H4 (cell line): ENCODE measurements around the gene DOCK1. TPM values are rescaled to one million over a fixed set of nuclear protein-coding genes. Genes with fewer than 3 reads are reported as not detected.
"Not testable (repeated sequence)": the region's sequence is repeated elsewhere in the genome, so short reads cannot be mapped to it uniquely, and the experiment has no call there.

Experiments used
- DNase-seq: peaks from one replicate; pipeline ENCODE4 v3.0.0-alpha.2; 2015; ENCODE audit warnings: low spot score
- total RNA-seq: library from RNA; depleted of rRNA; stranded (reverse); fragments of >200 nt; shearing (Covaris generic); gene quantifications from 2 replicates; pipeline ENCODE4 v1.2.3, GENCODE V29; 2014

DOCK1 gene
- total RNA-seq, 1 experiment from 2014 or later: 34.4 TPM

DNA sequence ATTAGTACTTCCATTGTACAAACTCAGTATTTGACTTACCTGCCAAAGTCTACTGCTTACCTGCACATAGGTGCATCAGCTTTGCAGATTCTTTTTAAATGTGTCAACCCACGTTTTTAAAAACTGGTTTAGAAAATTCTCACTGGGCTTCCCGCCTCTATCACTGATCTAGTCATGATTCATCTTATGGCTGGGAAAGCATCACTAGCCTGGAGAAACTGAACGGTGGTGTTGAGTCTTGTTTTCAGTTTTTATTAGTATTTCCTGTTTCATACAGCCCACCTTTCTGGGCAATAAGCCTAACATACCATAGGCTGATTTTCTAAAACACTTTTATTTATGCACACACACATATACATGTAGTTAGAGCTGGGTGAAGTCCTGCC is 19.7 kb downstream of the DOCK1 start:
- no peak for DNase-seq

DNA sequence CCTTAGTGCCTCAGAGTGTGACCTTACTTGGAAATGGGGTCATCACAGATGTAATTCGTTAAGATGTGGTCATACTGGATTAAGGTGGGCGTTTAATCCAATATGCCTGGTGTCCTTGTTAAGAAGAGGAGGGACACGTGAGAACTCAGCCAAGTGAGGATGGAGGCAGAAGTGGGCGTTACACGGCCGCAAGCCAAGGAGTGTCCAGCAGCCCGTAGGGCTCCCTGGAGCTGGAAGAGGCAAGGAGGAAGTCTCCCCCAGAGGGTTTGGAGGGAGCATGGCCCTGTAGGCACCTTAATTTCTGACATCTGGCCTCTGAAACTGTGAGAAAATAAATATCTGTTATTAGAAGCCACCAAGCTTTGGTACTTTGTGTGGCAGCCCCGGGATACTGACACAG is 21.3 kb downstream of the DOCK1 start:
- DNase-seq: no peak

DNA sequence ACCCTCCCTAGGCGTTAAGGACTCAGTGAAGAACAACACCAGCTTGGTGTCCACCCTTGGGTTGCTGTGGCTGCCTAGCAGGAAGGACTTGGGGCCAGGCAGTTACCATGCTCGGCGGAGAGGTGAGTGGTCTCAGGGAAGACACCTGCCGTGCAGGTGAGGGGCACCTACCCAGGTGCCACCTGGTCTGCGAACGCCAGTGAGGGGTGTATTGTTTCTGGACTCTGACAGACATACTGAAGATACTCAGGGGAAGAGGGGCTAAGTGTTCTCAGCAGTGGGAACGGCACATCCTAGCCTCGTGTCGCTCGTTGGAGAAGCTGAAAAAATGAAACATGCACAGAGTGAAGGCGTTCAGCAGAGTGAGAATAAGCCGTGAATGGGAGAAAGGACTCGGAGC is 22.6 kb downstream of the DOCK1 start:
- no peak for DNase-seq

DNA sequence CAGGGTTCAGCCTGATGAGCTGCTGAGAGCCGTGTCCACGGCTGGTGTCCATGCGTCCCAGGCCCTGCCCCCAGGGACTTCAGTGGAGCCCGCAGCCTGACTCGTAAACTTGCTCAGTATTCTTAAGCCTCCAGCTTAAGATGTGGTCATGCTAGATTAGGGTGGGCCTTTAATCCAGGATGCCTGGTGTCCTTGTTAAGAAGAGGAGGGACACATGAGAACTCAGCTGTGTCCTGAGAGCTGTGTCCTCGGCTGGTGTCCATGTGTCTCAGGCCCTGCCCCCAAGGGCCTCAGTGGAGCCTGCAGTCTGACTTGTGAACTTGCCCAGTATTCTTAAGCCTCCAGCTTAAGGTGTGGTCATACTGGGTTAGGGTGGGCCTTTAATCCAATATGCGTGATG is 23.0 kb downstream of the DOCK1 start:
- no peak for DNase-seq

DNA sequence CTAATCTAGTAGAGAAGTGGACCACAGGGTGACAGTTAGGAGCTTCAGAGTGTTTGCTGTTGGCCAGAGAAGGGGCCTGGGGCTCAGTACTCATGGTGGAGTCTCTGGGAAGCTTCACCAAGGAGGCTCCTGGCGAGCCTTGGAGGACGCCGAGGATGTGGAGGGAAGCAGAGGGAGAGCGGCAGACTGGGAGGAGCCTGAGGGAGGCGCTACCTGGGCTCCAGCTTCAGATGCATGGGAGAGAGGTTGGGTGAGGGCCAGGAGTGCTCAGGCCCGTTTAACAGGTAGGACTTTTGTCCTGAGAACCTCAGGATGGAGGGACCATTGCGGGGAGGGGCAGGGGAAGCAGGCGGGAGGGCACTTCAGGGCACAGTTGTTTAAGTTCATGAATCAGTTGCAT is 24.2 kb downstream of the DOCK1 start:
- DNase-seq: no peak

DNA sequence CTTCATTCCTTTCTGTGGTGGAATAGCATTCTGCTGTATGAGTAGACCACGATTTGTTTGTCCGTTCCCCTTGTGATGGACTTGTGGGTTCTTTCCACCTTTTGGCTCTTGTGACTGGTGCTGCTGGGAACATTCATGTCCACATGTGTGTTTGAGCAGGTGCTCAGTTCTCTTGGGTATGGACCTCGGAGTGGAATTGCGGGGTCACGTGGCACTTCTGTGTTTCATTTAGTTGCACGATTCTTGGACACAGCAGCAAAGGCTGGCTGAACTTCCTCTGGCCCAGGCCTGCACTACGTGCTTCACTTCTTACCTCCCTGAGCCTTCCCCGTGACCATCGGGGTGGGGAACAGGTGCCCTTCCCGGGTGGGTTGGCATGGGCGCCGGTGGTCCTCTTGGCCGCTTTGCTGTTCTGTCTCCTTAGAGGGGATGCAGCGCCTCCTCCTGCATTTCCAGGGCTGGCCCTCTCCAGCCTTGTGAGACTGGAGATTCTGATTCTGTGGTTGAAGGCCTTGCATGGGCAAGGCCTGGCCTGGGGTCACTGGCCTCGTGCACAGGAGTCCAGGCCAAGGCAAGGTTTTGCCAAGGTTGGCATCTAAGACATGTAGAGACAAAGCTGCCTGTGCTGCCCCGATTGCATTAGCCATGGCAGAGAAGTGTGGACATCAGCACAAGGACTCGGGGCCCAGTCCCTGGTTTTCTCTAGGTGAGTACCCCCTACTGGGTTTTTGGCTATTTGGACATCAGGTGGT is 25.1 kb downstream of the DOCK1 start:
- no peak for DNase-seq

DNA sequence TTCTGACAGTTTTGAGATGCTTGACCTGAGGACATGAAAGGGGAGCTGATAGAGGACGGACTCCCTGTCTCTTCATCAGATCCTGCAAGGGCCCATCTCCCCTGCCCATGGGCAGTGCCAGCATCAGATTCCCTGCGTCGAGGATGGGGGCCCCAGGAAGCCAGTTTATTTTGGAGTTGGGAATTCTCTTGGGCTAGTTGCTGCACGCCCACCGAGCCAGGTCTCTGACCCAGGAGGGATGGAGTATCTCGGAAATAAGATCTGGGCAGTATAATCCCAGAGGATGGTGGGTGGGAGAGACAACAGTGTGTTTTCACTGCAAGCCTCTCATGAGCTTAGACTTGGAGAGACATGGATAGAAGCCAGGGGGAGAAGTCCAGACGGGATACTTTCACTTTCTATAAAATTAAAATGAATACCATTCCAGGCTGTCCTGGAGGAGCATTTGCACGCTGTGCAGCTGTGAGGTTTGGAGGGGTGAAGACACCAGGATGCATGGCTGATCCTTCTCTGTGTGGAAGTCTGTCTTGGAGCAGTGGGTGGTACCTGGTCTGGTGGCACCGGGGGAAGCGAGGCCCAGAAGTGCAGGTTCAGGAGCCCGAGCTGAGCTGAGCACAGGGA is 25.8 kb downstream of the DOCK1 start:
- no peak for DNase-seq

DNA sequence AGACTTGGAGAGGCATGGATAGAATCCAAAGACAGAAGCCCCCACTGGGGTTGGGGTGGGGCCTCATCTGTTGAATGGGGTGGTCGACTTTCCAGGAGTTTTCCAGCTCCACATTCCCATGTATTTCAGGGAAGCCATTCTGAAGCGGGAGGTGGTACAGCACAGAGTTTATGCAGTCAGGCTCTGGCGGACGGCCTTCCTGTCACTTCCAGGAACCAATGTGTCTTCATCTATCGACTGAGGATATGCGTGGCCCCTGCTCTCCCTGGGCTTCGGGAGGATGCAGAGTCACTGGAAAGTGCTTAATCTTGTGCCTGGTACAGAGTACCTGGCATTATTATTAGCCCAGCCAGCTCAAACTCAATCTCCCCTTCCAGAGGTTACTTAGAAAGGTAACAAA is 26.3 kb downstream of the DOCK1 start:
- DNase-seq: no peak

DNA sequence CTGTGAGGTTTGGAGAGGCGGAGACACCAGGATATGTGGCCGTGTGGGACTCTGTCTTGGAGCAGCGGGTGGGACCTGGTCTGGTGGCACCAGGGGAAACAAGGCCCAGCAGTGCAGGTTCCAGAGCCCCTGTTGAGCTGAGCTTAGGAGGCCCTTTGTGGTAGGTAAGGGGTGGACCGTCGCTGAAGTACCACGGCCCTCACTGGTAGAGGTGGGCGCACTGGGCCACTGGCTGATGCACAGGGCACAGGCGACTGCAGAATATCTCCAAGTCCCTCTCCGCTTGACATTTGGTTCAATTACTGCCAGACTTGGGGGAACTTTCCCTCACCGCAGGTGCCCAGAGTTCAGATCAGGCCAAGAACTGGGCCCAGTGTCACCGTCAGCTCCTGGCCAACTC is 27.3 kb downstream of the DOCK1 start:
- no peak for DNase-seq

DNA sequence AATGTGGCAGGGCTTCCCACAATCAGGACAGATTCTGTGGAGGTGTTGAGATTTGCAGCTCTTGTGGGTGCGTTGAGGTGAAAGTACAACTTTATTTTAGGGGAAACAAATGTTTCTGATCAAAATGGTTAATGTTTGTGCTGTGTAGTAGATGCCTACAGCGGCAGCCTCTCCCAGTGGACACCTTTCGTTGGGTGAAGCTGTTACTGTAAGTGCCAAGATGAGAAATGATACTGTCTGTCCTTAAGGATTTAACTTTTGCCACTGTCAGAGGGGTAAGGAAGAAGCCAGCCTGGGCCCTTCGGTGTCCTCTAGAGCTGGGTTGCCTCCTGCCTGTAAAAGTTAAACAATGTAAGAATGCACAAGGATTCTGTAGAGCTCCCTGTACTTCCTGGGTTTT is 27.9 kb downstream of the DOCK1 start:
- DNase-seq: no peak

DNA sequence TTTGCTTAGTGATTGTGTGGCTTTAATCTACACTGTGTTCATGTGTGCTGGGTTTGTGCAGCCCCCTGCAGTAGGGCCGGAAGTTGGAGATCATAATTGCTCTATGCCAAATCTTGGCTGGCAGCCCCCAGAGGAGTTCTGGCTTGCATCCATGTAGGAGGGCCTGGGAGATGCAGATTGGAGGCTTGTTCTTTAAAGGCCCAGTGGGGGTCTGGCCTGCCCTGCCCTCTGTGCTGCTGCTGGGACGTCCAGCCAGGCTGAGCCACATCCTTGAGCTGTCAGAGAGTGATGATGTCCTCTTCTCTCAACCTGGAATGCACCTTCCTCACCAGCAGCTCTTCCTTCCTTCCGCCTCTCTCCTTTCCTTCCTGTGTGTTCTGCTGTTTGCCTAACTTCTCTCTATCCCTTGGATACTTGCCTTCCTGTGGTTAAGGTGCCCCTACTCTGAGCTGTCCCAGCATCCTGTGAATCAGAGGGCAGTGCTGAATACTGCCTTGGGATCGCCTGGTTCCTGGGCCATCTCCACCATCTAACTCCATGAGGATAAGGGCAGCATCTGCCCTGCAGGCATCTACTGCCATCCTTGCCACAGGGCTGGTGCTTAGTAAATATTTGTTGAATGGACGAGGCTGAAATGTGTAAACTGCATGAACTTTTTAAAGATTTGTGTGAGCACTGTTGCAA is 30.2 kb downstream of the DOCK1 start:
- DNase-seq: no peak

DNA sequence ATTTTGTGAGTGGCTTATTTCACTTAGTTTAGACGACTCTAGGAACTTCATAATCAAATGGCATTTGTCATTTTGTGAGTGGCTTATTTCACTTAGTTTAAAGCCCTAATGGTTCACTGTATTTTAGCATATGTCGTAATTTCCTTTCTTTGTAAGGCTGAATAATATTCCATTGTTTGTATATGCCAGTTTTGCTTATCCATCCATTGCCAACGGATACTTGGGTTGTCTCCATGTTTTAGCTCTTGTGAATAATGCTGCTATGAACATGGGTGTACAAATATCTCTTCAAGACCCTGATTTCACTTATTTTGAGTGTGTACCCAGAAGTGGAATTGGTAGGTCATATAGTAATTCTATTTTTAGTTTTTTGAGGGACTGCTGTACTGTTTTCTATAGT is 31.8 kb downstream of the DOCK1 start:
- no peak for DNase-seq

DNA sequence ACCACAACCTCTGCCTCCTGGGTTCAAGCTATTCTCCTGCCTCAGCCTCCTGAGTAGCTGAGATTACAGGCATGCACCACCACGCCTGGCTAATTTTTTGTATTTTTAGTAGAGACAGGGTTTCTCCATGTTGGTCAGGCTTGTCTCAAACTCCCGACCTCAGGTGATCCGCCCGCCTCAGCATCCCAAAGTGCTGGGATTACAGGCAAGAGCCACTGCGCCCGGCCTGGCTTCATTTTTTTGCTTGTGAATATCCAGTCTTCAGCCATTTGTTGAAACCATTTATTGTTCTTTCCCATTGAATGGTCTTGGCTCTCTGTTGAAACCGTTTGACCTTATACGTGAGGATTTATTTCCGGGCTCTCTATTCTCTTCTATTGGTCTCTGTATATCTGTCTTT is 32.9 kb downstream of the DOCK1 start:
- DNase-seq: not testable (repeated sequence)

DNA sequence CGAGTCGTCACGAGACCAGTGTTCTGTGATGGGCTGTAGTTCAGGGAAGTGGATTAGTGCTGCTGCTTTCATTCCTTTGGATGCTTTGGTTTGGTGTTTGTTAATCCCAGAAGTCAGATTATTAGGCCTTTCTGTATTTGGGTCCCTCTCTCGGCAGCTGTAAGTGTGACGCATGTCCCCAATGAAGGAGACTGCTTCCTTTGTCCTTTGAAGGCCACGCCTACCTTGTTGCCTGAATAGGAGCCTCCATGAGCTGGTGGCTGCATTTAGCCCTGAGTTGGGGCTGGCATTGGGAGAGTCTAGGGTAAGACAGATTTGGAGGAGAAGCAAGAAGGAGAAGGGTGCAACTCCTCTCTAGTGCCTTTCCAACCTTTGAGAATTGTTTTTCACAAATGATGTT is 34.5 kb downstream of the DOCK1 start:
- no peak for DNase-seq

DNA sequence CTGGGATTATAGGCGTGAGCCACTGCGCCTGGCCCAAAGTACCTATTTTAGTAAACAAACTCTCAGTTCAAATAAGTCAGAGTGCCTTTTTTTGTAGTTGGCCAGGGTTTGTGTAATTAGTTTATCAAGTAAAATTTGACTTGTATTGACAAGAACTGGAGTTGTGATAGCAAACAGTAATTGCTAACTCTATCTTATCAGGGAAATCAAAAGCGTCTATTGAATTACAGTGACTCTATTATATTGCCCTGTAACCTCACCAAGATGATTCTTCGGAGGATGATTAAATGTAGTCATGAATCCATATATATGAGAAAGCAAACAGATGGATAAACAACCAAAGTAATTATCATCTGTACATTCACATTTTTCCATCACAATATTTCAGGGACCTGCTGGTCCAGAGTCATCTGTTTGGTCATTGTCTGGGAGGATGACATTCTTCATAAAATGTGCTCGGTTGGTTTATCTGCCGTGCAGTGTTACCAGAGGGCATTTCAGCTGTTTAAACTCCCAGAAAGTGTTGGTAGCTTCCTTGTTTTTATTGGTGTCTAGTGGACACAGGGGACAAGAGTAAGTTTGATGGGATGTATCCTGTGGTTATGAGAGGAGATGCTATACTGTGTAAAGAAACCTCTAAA is 35.6 kb downstream of the DOCK1 start:
- DNase-seq: no peak

DNA sequence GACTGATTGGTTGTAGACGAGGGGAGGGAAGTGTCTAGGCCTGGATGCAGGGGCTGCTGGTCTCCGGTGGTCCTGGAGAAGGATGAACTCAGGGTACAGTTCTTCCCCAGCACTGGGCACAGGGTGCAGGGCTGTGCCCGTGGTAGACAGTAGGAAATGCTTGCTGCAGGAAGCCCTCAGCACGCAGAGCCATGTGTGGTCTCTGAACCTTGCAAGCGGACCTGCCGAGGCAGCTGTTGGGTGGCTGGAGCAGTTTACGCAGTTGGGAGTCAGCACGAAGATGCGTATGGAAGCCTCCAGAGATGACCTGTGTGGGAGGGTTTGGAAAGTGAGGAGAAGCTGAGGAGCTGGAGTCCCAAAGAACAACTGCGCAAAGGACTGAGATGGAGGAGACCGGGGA is 39.0 kb downstream of the DOCK1 start:
- no peak for DNase-seq

DNA sequence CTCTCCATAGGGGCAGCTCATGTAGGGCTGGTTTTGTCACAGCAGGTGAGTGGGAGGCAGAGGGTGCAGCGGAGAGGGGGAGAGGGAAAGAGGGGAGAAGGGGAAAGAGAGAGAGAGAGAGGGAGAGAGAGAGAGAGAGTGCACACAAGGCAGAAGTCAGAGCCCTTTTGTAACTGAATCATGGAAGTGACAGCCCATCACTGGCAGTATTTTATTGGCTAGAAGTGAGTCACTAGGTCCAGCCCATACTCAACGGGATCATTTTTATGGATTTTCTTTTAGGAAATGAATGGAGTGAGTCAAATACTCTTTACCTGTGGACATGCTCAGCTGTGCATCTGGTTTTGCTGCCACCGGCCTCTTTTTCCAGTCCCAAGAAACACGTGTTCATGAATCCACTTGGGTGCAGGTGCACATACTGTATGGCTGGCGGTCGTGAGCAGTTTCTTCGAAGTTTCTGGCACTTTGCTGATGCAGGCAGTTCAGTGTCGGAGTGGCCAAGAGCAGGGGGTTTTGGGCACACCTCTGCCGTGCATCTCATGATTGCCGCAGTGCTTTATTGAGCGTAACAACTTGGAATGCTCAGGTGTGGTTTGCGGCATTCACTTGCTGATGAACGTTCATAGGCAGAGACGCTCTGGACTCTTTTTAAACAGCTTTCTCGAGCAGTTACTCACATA is 40.3 kb downstream of the DOCK1 start:
- no peak for DNase-seq

DNA sequence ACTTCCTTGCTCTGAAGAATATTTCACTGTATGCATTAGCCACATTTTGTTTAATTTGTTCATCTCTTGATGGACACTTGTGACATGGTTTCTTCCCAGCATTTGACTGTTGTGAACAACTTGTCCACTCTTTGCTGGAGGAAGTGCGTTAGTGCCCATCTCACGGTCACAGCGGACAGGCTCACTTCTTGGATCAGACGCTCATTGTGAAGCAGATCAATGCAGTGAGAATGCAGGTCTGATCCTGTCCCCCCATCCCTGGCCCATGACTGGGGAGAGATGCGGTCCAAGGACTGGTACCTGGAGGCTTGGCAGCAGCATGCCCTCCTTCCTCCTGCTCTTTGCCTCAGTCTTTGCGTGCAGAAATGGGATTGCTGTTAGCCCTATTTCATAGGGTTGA is 41.5 kb downstream of the DOCK1 start:
- no peak for DNase-seq

DNA sequence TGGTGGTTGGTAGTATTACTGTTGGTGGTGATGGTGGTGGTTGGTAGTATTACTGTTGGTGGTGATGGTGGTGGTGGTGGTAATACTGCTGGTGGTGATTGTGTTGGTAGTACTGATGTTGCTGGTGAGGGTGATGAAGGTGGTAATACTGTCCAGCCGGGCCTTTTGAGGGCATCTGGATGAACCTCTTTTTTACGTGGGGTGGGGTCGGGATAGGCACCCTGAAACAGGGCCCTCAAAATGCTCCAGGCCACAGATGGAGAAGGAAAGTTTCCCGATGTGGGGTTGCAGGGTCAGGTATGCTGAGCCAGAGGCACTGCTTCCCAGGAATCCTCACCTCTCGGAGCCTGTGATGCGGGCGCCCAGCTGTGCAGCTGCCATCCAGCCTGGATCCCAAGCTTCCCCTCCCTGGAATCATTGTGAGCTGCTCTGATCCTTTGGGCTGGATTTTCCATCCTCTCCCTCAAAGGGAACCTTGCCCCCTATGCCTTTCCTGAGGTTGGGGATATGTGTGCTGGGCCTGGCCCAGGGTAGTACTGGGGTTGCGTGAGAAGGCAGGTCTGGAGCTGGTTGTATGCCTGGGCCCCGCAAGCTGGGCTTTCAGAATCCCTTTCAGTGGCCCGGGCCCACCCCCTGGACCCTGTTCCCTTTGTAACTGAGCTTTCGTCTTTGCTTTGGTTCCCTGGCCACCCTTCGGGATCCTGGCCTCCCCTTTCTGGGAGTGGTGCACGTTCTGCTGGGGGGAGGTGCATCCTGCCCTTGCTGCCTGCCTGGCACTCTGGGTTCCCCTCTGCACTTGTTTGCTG is 43.3 kb downstream of the DOCK1 start:
- DNase-seq: no peak

DNA sequence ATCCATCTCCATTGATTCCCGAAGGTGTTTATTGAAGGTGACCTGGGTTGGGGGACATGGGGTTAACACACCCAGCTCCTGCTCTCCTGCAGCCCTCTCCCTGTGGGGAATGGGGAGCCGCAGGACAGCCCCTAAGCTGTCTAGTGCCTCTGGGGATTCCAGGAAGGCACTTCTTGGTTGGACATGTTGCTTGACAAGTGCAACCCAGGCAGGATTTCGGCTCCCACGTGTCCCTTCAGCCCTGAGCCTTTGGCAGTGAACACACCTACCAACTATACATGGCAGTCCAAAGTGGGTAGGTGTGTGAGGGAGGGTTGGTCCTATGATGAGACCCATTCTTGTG is 43.9 kb downstream of the DOCK1 start:
- DNase-seq: no peak

DNA sequence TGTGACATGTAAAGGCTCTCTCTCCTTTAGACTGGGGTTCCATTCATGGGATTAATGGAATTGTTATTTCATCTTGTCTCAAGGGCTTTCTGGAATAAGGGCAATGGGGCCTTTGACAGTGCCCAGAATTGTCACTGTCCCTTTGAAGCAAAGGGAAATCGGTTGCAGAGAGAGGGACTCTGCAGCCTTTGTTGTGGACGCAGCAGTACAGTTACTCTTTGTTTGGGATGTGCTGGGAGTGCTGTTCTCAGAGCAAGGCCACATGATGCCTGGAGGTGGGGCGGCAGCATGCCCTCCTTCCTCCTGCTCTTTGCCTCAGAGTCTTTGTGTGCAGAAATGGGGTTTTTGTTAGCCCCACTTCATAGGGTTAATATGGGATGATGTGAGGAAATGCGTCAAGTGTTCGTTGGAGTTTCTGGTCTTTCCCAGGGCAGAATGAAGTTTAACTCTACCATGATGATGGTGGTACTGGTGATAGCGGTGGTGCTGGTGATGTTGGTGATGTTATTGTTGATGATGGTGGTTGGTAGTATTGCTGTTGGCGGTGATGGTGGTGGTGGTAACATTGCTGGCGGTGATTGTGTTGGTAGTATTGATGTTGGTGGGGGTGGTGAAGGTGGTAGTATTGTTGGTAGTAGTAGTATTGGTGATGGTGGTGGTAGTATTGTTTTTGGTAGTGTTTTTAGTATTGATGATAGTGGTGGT is 45.3 kb downstream of the DOCK1 start:
- no peak for DNase-seq
